Measurements from ENCODE around the gene EDN1.
A peak's percentile ranks its signal among the peaks of the same experiment; 100 is the strongest.

EDN1 gene

GRCh38 chr6:12278915-12279314 is 11.2 kb upstream of the EDN1 start:
- H3K4me3 ChIP-seq (replicated peaks; ENCODE audit: low read depth, low read length) = no peak overlapping the region
- no peak for DNase-seq (ENCODE audit: low read depth)
- TF ChIP-seq CTCF (IDR thresholded peaks at IDR 0.05; ENCODE audit: low read length, missing control alignments) = no peak

- no peak overlapping the region for H3K4me3 ChIP-seq (replicated peaks; ENCODE audit: low read depth, low read length)
- DNase-seq (ENCODE audit: low read depth) = no peak
Observed at GRCh38 chr6:12279322-12280091, 10.7 kb upstream of the EDN1 start.

GRCh38 chr6:12280458-12280857 is 9.7 kb upstream of the EDN1 start:
- no peak for TF ChIP-seq CTCF (IDR thresholded peaks at IDR 0.05; ENCODE audit: low read length, missing control alignments)
- H3K4me3 ChIP-seq (replicated peaks; ENCODE audit: low read depth, low read length) = no peak overlapping the region
- DNase-seq (ENCODE audit: low read depth) = no peak

More at GRCh38 chr6:12279322-12280091, 10.7 kb upstream of the EDN1 start:
- TF ChIP-seq CTCF (IDR thresholded peaks at IDR 0.05; ENCODE audit: low read length, missing control alignments) = no peak

GRCh38 chr6:12280902-12281301 is 9.3 kb upstream of the EDN1 start:
- no peak for TF ChIP-seq CTCF (IDR thresholded peaks at IDR 0.05; ENCODE audit: low read length, missing control alignments)
- no peak for DNase-seq (ENCODE audit: low read depth)

GRCh38 chr6:12283904-12284303 is 6.3 kb upstream of the EDN1 start:
- no peak overlapping the region for H3K4me3 ChIP-seq (replicated peaks; ENCODE audit: low read depth, low read length)
- DNase-seq (ENCODE audit: low read depth) = no peak
- TF ChIP-seq CTCF (IDR thresholded peaks at IDR 0.05; ENCODE audit: low read length, missing control alignments) = no peak

More at GRCh38 chr6:12280902-12281301, 9.3 kb upstream of the EDN1 start:
- H3K4me3 ChIP-seq (replicated peaks; ENCODE audit: low read depth, low read length) = no peak overlapping the region

- no peak for TF ChIP-seq CTCF (IDR thresholded peaks at IDR 0.05; ENCODE audit: low read length, missing control alignments)
- no peak overlapping the region for H3K4me3 ChIP-seq (replicated peaks; ENCODE audit: low read depth, low read length)
- peak; percentile 45 for DNase-seq (ENCODE audit: low read depth)
Observed at GRCh38 chr6:12286373-12287110, 3.6 kb upstream of the EDN1 start.

Measured in fibroblast of pulmonary artery (primary cell).